Hindlimb muscle (tissue), 1 donor: ENCODE measurements around the gene FOXN3. TPM values are rescaled to one million over a fixed set of nuclear protein-coding genes. Genes with fewer than 3 reads are reported as not detected.
A peak's percentile ranks its signal among the peaks of the same experiment; 100 is the strongest.

Source experiments
- DNase-seq: peaks from one replicate; pipeline ENCODE4 v3.0.0-alpha.2; 2013
- polyA plus RNA-seq: library from polyadenylated mRNA; unstranded; fragments of 120-200 nt; gene quantifications from one replicate; pipeline ENCODE4 v1.2.1, GENCODE V29; 2013; ENCODE audit not compliant: insufficient read length

Gene FOXN3
- polyA plus RNA-seq, 1 donor, result 67.6 TPM

- peak; percentile 55 for DNase-seq
These were observed 86.6 kb downstream of the FOXN3 start for GRCh38 chr14:89330236-89331002.

GRCh38 chr14:89327771-89328212 is 89.2 kb downstream of the FOXN3 start:
- no peak for DNase-seq

DNA sequence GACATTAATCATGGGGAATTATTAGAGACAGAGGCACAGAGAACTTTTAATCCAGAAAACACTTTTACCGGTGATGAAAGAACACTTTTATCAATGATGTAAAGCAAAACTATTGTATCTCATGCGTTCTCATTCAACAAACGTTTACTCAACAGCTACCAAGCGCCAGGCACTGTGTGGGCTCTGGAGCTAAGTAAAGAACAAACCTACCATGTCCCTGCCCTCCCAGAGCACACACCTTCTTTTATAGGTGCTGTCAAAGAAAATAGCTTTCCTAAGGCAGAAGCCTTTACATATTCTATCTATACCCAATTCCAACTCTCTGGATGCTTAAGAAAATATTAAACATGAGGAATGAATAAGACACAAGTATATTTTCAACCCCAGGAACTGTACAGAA is 91.1 kb downstream of the FOXN3 start:
- no peak for DNase-seq

DNA sequence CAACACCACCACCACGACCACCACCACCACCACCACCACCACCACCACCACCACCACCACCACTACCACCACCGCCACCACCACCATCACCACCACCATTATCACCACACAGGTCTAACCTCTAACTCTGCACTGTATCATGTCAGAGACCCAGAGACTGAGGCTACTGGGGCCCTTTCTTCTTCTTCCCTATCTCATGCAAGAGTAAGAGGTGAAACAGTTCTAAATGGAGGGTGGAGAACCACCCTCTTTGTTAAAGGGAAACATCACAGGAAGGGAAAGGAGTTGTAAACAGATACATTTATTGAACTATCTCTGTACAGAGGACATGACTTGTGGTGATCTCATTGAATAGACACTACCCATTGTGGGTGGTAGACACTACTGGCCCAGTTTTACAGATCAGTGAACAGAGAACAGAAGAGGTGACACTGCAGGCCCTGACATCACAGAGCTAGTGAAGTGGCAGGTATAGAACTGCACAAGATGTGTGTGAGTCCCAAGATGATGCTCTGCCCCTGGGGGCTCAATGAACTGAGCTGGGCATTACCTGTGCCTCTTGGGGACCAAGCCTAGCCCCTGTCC is 91.6 kb downstream of the FOXN3 start:
- no peak for DNase-seq

DNA sequence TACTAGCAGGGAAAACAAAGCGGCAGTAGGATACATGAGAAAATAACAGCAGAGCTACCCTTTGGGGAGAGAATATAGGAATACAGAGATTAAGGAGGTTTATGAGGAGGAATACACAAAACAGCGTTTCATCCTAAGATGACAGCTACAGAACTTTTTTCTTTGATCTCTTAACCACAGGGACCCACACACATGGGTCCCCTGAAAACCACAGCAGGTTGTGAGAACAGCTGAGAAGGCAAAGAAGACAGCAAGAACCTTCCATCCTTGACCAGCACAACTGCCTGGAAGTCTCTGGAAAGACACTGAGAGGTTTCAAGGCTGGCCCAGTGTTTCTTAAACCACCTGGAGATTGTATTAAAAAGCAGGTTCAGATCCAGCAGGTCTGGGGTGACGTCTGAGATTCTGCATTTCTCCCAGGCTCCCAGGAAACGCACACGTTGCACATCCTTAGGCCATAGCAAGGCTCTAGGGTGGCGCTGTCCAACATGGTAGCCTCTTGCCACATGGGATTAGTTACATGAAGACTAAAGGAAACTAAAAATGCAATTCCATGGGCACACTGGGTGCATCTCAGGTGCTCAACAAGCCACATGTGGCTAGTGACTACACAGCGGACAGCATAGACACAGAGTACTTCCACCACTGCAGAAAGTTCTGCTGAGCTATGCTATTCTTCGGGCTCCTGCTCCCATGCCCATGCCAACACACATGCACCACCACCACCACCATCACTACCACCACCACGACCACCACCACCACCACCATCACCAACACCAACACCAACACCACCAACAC is 92.3 kb downstream of the FOXN3 start:
- no peak for DNase-seq

GRCh38 chr14:89320381-89321000 is 96.5 kb downstream of the FOXN3 start:
- DNase-seq, result no peak

GRCh38 chr14:89319687-89320086 is 97.3 kb downstream of the FOXN3 start:
- no peak for DNase-seq

DNA sequence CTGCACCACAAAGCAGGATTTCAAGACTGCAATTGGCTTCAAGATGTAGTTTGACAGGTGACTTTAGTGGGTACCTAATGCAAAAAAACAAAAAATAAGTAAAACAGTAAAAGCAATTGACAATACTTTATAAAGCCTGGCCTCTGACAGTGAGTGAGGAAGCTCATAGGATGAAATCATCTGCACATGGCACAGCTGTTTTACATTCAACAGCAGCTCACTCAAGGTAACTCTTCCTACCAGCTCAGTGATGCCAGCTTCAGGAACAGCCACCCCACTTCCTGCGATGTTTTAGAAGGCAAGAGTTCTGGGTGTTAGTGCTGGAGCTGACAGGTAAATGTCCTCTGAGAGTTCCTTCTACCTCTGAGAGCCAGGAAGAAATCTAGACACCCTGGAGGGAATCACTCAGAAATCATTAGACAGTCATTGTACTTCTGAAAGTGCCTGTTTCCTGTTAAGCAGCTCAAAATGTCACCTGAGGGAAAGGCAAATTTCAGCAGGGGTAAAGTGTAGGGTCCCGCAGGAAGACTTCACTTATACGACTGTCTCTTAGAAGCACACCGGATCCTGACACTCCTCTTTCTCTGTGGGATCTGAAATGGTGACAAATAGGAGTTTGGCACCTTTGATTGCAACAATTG is 99.9 kb downstream of the FOXN3 start:
- no peak for DNase-seq

GRCh38 chr14:89315493-89316470 is 101.3 kb downstream of the FOXN3 start:
- no peak for DNase-seq

DNA sequence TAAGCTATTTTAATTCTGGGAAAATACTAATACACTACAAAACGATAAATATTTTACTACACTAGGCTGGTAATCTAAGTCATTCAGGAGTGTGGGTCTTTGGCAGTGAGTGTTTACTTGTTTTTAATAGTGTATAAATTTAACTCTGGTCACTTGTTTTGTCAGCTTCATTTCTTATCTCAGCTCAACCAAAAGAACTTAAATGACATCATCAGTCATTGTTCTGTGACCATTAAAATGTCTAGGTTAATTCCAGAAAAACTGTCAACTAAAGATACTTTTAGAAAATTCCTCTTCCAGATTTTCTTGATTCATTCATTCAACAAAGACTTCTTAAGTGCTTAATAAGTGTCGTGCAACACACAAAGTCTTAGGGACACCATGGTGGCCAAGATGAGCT is 102.8 kb downstream of the FOXN3 start:
- no peak for DNase-seq

GRCh38 chr14:89312932-89313331 is 104.1 kb downstream of the FOXN3 start:
- no peak for DNase-seq

DNA sequence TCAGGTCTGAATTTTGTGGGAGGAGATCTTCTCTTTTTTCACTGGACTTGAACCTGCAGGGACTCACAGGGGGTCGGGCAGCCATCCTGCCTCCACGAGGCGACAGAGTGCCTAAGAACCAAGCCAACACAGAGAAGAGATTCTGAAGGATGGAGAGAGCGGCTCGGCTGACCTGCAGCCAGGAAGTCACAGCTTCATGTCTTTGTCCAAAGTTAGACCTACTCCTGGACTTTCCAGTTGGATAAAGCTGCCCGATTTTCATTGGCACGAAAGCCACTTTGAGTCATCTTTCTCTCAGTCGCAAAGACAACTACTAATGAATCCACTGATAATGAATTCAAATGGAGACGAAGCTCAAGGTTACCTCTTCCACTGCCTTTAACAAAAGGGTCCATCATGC is 106.8 kb downstream of the FOXN3 start:
- DNase-seq, result no peak

GRCh38 chr14:89309670-89310177 is 107.3 kb downstream of the FOXN3 start:
- DNase-seq, result no peak

DNA sequence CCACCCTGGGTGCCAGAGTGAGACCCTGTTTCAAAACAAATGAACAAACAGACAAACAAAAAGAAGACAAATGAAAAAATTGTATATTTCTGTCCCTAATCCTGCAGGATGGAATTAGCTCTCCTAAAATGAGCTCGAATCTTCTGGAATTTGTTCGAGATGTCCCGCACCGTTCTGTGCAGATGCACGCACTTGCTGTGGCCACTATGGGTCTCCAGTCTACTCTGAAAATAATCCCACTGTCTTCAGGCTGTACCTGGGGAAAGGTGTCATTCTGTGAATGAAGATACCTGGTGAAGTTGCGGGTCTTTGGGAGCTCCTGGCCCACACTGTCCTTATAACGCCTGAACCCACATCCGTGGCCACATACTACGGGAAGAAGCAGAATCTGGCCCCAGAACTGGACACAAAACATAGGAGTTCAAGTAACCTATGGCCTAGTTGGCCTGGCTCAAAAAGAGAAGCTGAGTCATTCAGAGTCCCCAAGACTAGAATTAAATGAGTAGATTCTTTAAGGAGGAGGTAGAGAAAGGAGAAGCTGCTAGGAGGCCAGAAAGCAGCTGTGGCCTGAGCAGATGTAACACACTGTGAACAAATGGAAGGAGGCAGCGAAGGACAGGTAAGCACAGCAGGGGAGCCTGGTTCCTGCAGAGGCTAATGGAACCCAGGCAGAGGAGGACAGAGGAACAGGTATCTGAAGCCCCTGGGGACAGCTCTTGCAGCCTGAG is 108.6 kb downstream of the FOXN3 start:
- DNase-seq, result no peak

DNA sequence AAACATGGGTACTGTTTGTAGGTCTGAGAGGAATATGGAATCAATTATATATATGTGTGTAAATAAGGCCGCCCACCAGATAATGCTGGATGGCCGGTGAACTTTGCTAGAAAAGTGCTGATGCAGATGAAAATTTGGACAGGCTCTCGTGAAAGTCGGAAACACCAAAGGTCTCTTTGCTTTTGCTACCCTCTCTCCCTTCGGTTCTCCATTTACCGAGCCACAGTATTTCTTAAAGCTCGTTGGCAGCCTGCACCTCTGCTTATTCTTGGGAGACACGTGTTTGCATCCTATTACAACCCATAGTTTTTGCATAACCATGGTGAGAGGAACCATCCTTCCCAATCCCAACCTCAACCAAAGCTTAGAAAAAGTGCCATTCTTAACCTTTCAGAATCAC is 109.6 kb downstream of the FOXN3 start:
- no peak for DNase-seq

- DNase-seq, result peak; percentile 72
These were observed 111.9 kb downstream of the FOXN3 start for GRCh38 chr14:89304972-89305703.

DNA sequence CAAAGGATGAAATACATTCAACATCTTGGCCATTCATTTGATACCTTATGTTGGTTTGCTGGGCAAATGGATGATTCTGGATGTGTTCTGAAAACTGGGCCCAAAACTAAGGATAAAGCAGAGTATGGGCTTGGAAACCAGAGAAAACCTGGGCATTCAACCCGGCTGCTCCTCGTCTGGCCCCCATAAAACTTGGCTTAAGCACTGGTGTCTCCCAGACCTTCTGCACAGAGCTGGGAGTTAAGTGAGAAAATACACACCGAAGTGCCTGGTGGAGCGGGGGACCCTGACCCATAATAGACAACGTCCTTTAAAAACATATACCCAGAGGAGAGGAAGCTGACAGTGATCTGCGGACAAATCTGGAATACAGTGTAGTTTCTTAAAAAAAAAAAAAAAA is 112.5 kb downstream of the FOXN3 start:
- DNase-seq, result no peak

- DNase-seq, result peak; percentile 87
These were observed 113.3 kb downstream of the FOXN3 start for GRCh38 chr14:89303456-89304435.
